Breast epithelium (tissue), 4 donors: ENCODE measurements around the gene HSPB6. TPM values are rescaled to one million over a fixed set of nuclear protein-coding genes. Genes with fewer than 3 reads are reported as not detected.

Experiments used
- DNase-seq, 2 donors: peaks; one replicate each; pipeline ENCODE4 v3.0.0-alpha.2; 2019; ENCODE audit warnings: low spot score in 2 of 2
- H3K27ac ChIP-seq, 2 donors: fragments of 200-600 bp; sonication (generic) in 1 of 2; one replicate each; pipeline ENCODE4 v1.5.1; 2016 to 2019; ENCODE audit warnings: mild to moderate bottlenecking in 1 of 2
- H3K27me3 ChIP-seq, 2 donors: fragments of 200-600 bp; sonication (generic) in 1 of 2; one replicate each; pipeline versions ENCODE4 v1.5.1 to v1.6.0; 2017 to 2019; ENCODE audit warnings: control low read depth in 1 of 2, mild to moderate bottlenecking in 1 of 2
- H3K36me3 ChIP-seq: fragments of 200-600 bp; one replicate; pipeline ENCODE4 v1.5.1; 2019
- H3K4me1 ChIP-seq, 2 donors: fragments of 200-600 bp; sonication (generic); one replicate each; pipeline ENCODE4 v1.5.1; 2016 to 2019; ENCODE audit warnings: control low read depth in 1 of 2
- H3K4me3 ChIP-seq, 3 donors: fragments of 200-600 bp; sonication (generic); 1 replicate in 2 of 3; 2 replicates in 1 of 3; pipeline ENCODE4 v1.5.1; 2016 to 2019; ENCODE audit warnings: mild to moderate bottlenecking in 3 of 3, moderate library complexity in 2 of 3
- H3K9me3 ChIP-seq, 2 donors: fragments of 200-600 bp; sonication (generic) in 1 of 2; one replicate each; pipeline ENCODE4 v1.5.1; 2016 to 2019; ENCODE audit warnings: control low read depth in 1 of 2
- CTCF ChIP-seq, 3 donors: fragments of 450-650 bp; IDR thresholded peaks; one replicate each; pipeline ENCODE4 v1.5.1; 2016 to 2017; ENCODE audit warnings: antibody characterized with exemption in 3 of 3, mild to moderate bottlenecking in 3 of 3, moderate library complexity in 3 of 3
- POLR2A ChIP-seq: fragments of 450-650 bp; IDR thresholded peaks from one replicate; pipeline ENCODE4 v1.6.1; 2016; ENCODE audit warnings: antibody characterized with exemption, mild to moderate bottlenecking, moderate library complexity
- POLR2AphosphoS5 ChIP-seq, 3 donors: sonication (generic); formaldehyde crosslinking; IDR thresholded peaks; one replicate each; pipeline ENCODE4 v1.6.1; 2017; ENCODE audit warnings: antibody characterized with exemption in 3 of 3
- intact Hi-C: fragments of 100-400 bp; cut with DNase I; formaldehyde crosslinking; loops from one replicate; pipeline ENCODE4 v1.15.1; 2023; ENCODE audit warnings: low total_unique reads
- total RNA-seq, 3 donors: library from RNA; depleted of rRNA; stranded (reverse); fragments of >200 nt; gene quantifications; one replicate each; pipeline ENCODE4 v1.1.0, GENCODE V29; 2016

HSPB6 gene
- total RNA-seq, 3 donors from 2014 or later, result 31.0 to 144 (median 81.9) TPM

GRCh38 chr19:35760711-35761349, 4.0 kb upstream of the HSPB6 start:
- no peak for DNase-seq
- H3K27ac ChIP-seq, result peak overlapping the region in 1 of 2 donors; percentile 23
- H3K27me3 ChIP-seq, result no peaks in the 10 kb centered on the region
- no peak for TF ChIP-seq POLR2AphosphoS5 (IDR thresholded peaks at IDR 0.05)
- TF ChIP-seq POLR2A, result no peak
- TF ChIP-seq CTCF (IDR thresholded peaks at IDR 0.05), result no peak
- intact Hi-C loops, result no loop called here
- H3K36me3 ChIP-seq, result peaks cover 4% of the 10 kb centered on the region
- H3K9me3 ChIP-seq, result no peaks in the 10 kb centered on the region
- H3K4me1 ChIP-seq, result peaks cover 0 to 8% of the 10 kb centered on the region in 2 donors
- no peak overlapping the region for H3K4me3 ChIP-seq

GRCh38 chr19:35759697-35760096, 2.9 kb upstream of the HSPB6 start:
- Histone ChIP-seq H3K27ac (no peak overlapping the region), H3K4me1 (peaks cover 0 to 8% of the 10 kb centered on the region in 2 donors), H3K27me3 (no peaks in the 10 kb centered on the region), H3K36me3 (peaks cover 4% of the 10 kb centered on the region), H3K9me3 (no peaks in the 10 kb centered on the region), H3K4me3 (no peak overlapping the region)
- intact Hi-C loops, result no loop called here
- no peak for DNase-seq
- TF ChIP-seq POLR2AphosphoS5 (IDR thresholded peaks at IDR 0.05) (no peak), CTCF (IDR thresholded peaks at IDR 0.05) (no peak), POLR2A (no peak)

GRCh38 chr19:35757749-35758608, 1.1 kb upstream of the HSPB6 start, which contains the start of gene PROSER3:
PROSER3 (plus strand) TSS chr19:35758176; CDS start chr19:35758216, 40 bp downstream.
- intact Hi-C loops, result no loop called here
- Histone ChIP-seq H3K4me3 (peak within 1 kb of the TSS; percentile 76 to 92 (median 79)), H3K36me3 (peaks cover 4% of the 10 kb centered on the region)

GRCh38 chr19:35757231-35757748, 461 bp upstream of the HSPB6 start:
- peaks cover 0 to 8% of the 10 kb centered on the region in 2 donors for H3K4me1 ChIP-seq
- intact Hi-C loops, result no loop called here
- H3K4me3 ChIP-seq, result peak overlapping the region; percentile 76 to 92 (median 79)
- no peak for TF ChIP-seq CTCF (IDR thresholded peaks at IDR 0.05)
- TF ChIP-seq POLR2A, result no peak
- TF ChIP-seq POLR2AphosphoS5 (IDR thresholded peaks at IDR 0.05), result peak in 2 of 3 donors; percentile 23 to 64
- H3K36me3 ChIP-seq, result peaks cover 7% of the 10 kb centered on the region
- peak in 1 of 2 donors; percentile 72 for DNase-seq
- H3K9me3 ChIP-seq, result no peaks in the 10 kb centered on the region
- peak overlapping the region; percentile 98 for H3K27ac ChIP-seq
- H3K27me3 ChIP-seq, result no peaks in the 10 kb centered on the region

More at GRCh38 chr19:35757749-35758608, 1.1 kb upstream of the HSPB6 start, which contains the start of gene PROSER3:
- peak within 1 kb of the TSS; percentile 98 for H3K27ac ChIP-seq
- TF ChIP-seq POLR2A (peak; percentile 84), POLR2AphosphoS5 (IDR thresholded peaks at IDR 0.05) (peak; percentile 73 to 94 (median 91)), CTCF (IDR thresholded peaks at IDR 0.05) (no peak)
- H3K4me1 ChIP-seq, result peaks cover 0 to 8% of the 10 kb centered on the region in 2 donors
- DNase-seq, result peak; percentile 99 to 100
- H3K9me3 ChIP-seq, result no peaks in the 10 kb centered on the region
- no peaks in the 10 kb centered on the region for H3K27me3 ChIP-seq
